Measurements from ENCODE around the gene ITPRID1. TPM values are rescaled to one million over a fixed set of nuclear protein-coding genes. Genes with fewer than 3 reads are reported as not detected.

The ITPRID1 gene
- total RNA-seq, 1 experiment from 2014 or later = not detected

- Histone ChIP-seq H3K27ac (ENCODE audit: low read length) (no peak overlapping the region), H3K36me3 (ENCODE audit: control insufficient read depth, insufficient read depth, low read length) (no peaks in the 10 kb centered on the region), H3K9me3 (ENCODE audit: control insufficient read depth, insufficient read depth, low read depth, low read length) (no peaks in the 10 kb centered on the region), H3K4me1 (ENCODE audit: control insufficient read depth, insufficient read depth, low read length) (no peaks in the 10 kb centered on the region), H3K4me3 (ENCODE audit: low read depth in 2 of 2, low read length in 2 of 2) (no peak overlapping the region), H3K27me3 (ENCODE audit: control insufficient read depth, insufficient read depth, low read length) (0 out of 2 replicates have a peak, but pooled peaks cover 3% of the 10 kb centered on the region)
- TF ChIP-seq, protein P1, sequence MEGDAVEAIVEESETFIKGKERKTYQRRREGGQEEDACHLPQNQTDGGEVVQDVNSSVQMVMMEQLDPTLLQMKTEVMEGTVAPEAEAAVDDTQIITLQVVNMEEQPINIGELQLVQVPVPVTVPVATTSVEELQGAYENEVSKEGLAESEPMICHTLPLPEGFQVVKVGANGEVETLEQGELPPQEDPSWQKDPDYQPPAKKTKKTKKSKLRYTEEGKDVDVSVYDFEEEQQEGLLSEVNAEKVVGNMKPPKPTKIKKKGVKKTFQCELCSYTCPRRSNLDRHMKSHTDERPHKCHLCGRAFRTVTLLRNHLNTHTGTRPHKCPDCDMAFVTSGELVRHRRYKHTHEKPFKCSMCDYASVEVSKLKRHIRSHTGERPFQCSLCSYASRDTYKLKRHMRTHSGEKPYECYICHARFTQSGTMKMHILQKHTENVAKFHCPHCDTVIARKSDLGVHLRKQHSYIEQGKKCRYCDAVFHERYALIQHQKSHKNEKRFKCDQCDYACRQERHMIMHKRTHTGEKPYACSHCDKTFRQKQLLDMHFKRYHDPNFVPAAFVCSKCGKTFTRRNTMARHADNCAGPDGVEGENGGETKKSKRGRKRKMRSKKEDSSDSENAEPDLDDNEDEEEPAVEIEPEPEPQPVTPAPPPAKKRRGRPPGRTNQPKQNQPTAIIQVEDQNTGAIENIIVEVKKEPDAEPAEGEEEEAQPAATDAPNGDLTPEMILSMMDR (IDR thresholded peaks at IDR 0.05) = no peak
- no peak for TF ChIP-seq TCF7L2 (IDR thresholded peaks at IDR 0.05; ENCODE audit: low read depth, low read length)
- no peak for TF ChIP-seq SIN3A (IDR thresholded peaks at IDR 0.05; ENCODE audit: borderline replicate concordance, insufficient read depth, low read depth, low read length)
- TF ChIP-seq POLR2AphosphoS5 (IDR thresholded peaks at IDR 0.05; ENCODE audit: low read depth, low read length) = no peak
- TF ChIP-seq REST (IDR thresholded peaks at IDR 0.05; ENCODE audit: insufficient read depth in 1 of 2, low read depth in 2 of 2, low read length in 1 of 2) = no peak
- BruUV-seq (replicated peaks) = no TSS peak
- in situ Hi-C loops (cut with HindIII; ENCODE audit: low pct_unique_long_range_greater_than_20kb, low sequenced_read_pairs) (no loop called here), intact Hi-C loops (cut with micrococcal nuclease; ENCODE audit: unreplicated experiment) (no loop called here)
- CTCF ChIA-PET = no interaction called here
- DNase-seq (ENCODE audit: low read depth, low spot score) (no peak), ATAC-seq (no peak)
- POLR2A ChIA-PET = no interaction called here
These were observed 193.2 kb downstream of the ITPRID1 start for GRCh38 chr7:31707089-31707488.

Other genes starting within 250 kb of the ITPRID1 start
- gene NEUROD6, start 173.4 kb upstream of the ITPRID1 start, total RNA-seq (2021; ENCODE audit: unreplicated experiment) = not detected
- gene PPP1R17, start 173.1 kb downstream of the ITPRID1 start, total RNA-seq (2021; ENCODE audit: unreplicated experiment) = not detected